Right lung (tissue), 5 donors: Measurements from ENCODE around the gene KCNMA1. TPM values are rescaled to one million over a fixed set of nuclear protein-coding genes. Genes with fewer than 3 reads are reported as not detected.
"Not testable (repeated sequence)": the region's sequence is repeated elsewhere in the genome, so short reads cannot be mapped to it uniquely, and the experiment has no call there.

Source experiments
- DNase-seq, 2 donors: peaks; one replicate each; pipeline ENCODE4 v3.0.0-alpha.2; 2013
- polyA plus RNA-seq, 5 donors: library from polyadenylated mRNA; unstranded; fragments of 120-200 nt; gene quantifications; one replicate each; pipeline versions ENCODE4 v1.2.1 to v1.2.3, GENCODE V29; 2013; ENCODE audit warnings: inconsistent platforms in 1 of 5, low replicate concordance in 1 of 5; ENCODE audit not compliant: insufficient read length in 5 of 5, insufficient read depth in 1 of 5

Gene KCNMA1
- polyA plus RNA-seq, 5 donors, result 3.8 to 4.6 (median 4.2) TPM

- no peak for DNase-seq
Observed at GRCh38 chr10:77396290-77396689, 241.3 kb downstream of the KCNMA1 start.

- DNase-seq, result no peak
Observed at GRCh38 chr10:77393821-77394501, 243.6 kb downstream of the KCNMA1 start.

- DNase-seq, result no peak
Observed at GRCh38 chr10:77393411-77393810, 244.2 kb downstream of the KCNMA1 start.

GRCh38 chr10:77392851-77393250, 244.8 kb downstream of the KCNMA1 start:
- no peak for DNase-seq

- DNase-seq, result no peak
Observed at GRCh38 chr10:77392236-77392721, 245.3 kb downstream of the KCNMA1 start.

GRCh38 chr10:77391605-77392235, 245.9 kb downstream of the KCNMA1 start:
- DNase-seq, result peak; percentile 35 to 58

- DNase-seq, result no peak
Observed at GRCh38 chr10:77390481-77390891, 247.1 kb downstream of the KCNMA1 start.

GRCh38 chr10:77388571-77389100, 249.0 kb downstream of the KCNMA1 start:
- no peak for DNase-seq

- not testable (repeated sequence) for DNase-seq
Observed at GRCh38 chr10:77387701-77388100, 249.9 kb downstream of the KCNMA1 start.

- DNase-seq, result no peak
Observed at GRCh38 chr10:77387247-77387646, 250.4 kb downstream of the KCNMA1 start.

- no peak for DNase-seq
Observed at GRCh38 chr10:77386838-77387237, 250.8 kb downstream of the KCNMA1 start.

GRCh38 chr10:77386365-77386764, 251.2 kb downstream of the KCNMA1 start:
- DNase-seq, result no peak

GRCh38 chr10:77385315-77385714, 252.3 kb downstream of the KCNMA1 start:
- DNase-seq, result no peak

- DNase-seq, result no peak
Observed at GRCh38 chr10:77383861-77384553, 253.6 kb downstream of the KCNMA1 start.

- DNase-seq, result no peak
Observed at GRCh38 chr10:77381750-77382149, 255.9 kb downstream of the KCNMA1 start.

GRCh38 chr10:77380723-77381122, 256.9 kb downstream of the KCNMA1 start:
- no peak for DNase-seq

GRCh38 chr10:77380191-77380590, 257.4 kb downstream of the KCNMA1 start:
- no peak for DNase-seq

- no peak for DNase-seq
Observed at GRCh38 chr10:77378366-77379349, 258.9 kb downstream of the KCNMA1 start.

- no peak for DNase-seq
Observed at GRCh38 chr10:77377678-77378352, 259.8 kb downstream of the KCNMA1 start.

- DNase-seq, result no peak
Observed at GRCh38 chr10:77377034-77377433, 260.6 kb downstream of the KCNMA1 start.

- DNase-seq, result no peak
Observed at GRCh38 chr10:77374189-77374656, 263.4 kb downstream of the KCNMA1 start.
